DND-41 (cell line): ENCODE measurements around the gene ZBED6.
"Not testable (repeated sequence)": the region's sequence is repeated elsewhere in the genome, so short reads cannot be mapped to it uniquely, and the experiment has no call there.

Experiments
- ATAC-seq: fragments of 200-7000 bp; cut with Tn5 transposase; 3 replicates; pipeline ENCODE4 v1.9.1; 2021; ENCODE audit warnings: low read depth; ENCODE audit not compliant: insufficient read depth
- DNase-seq: peaks from one replicate; pipeline ENCODE4 v3.0.0-alpha.2; 2020
- H2AFZ ChIP-seq: 2 replicates; pipeline ENCODE4 v1.6.0; 2012; ENCODE audit warnings: low read depth, low read length
- H3K27ac ChIP-seq: 2 replicates; pipeline ENCODE4 v1.5.1; 2012; ENCODE audit warnings: low read length, inconsistent platforms
- H3K27me3 ChIP-seq: fragments of 200-600 bp; sonication (generic); 2 replicates; pipeline ENCODE4 v1.6.0; 2012; ENCODE audit warnings: low read length, mild to moderate bottlenecking, inconsistent platforms; ENCODE audit not compliant: insufficient read depth, poor library complexity
- H3K36me3 ChIP-seq: 2 replicates; pipeline ENCODE4 v1.5.1; 2012; ENCODE audit warnings: low read length, inconsistent platforms; ENCODE audit not compliant: insufficient read depth
- H3K4me1 ChIP-seq: 2 replicates; pipeline ENCODE4 v1.5.1; 2012; ENCODE audit warnings: mild to moderate bottlenecking, low read length; ENCODE audit not compliant: insufficient read depth
- H3K4me2 ChIP-seq: 2 replicates; pipeline ENCODE4 v1.6.0; 2012; ENCODE audit warnings: mild to moderate bottlenecking, moderate library complexity, low read length, inconsistent platforms; ENCODE audit not compliant: insufficient read depth
- H3K4me3 ChIP-seq, 2 experiments: fragments of 200-600 bp in 1 of 2; shearing (Covaris generic) in 1 of 2; 2 replicates each; pipeline ENCODE4 v1.5.1; 2012 to 2016; ENCODE audit warnings: inconsistent platforms in 2 of 2, low read length in 2 of 2, mild to moderate bottlenecking in 2 of 2, low read depth in 1 of 2, moderate library complexity in 1 of 2
- H3K79me2 ChIP-seq: 2 replicates; pipeline ENCODE4 v1.6.0; 2012; ENCODE audit warnings: low read length, inconsistent platforms; ENCODE audit not compliant: insufficient read depth
- H3K9ac ChIP-seq: 2 replicates; pipeline ENCODE4 v1.6.0; 2012; ENCODE audit warnings: low read depth, mild to moderate bottlenecking, inconsistent platforms, low read length, moderate library complexity
- H3K9me3 ChIP-seq: 2 replicates; pipeline ENCODE4 v1.5.1; 2012; ENCODE audit warnings: low read length, moderate library complexity, mild to moderate bottlenecking, inconsistent platforms; ENCODE audit not compliant: insufficient read depth, severe bottlenecking
- H4K20me1 ChIP-seq: 2 replicates; pipeline ENCODE4 v1.6.0; 2012; ENCODE audit warnings: low read length; ENCODE audit not compliant: insufficient read depth
- CTCF ChIP-seq: IDR thresholded peaks from 2 replicates; pipeline ENCODE4 v1.5.1; 2012; ENCODE audit warnings: borderline replicate concordance, low read length, moderate library complexity, mild to moderate bottlenecking; ENCODE audit not compliant: poor library complexity, severe bottlenecking; ENCODE audit errors: extremely low read depth
- EZH2 ChIP-seq: IDR thresholded peaks from 3 replicates; pipeline ENCODE4 v1.6.1; 2012; ENCODE audit warnings: borderline replicate concordance, low read depth, mild to moderate bottlenecking, moderate library complexity, low read length, inconsistent platforms; ENCODE audit not compliant: severe bottlenecking

Gene ZBED6

DNA sequence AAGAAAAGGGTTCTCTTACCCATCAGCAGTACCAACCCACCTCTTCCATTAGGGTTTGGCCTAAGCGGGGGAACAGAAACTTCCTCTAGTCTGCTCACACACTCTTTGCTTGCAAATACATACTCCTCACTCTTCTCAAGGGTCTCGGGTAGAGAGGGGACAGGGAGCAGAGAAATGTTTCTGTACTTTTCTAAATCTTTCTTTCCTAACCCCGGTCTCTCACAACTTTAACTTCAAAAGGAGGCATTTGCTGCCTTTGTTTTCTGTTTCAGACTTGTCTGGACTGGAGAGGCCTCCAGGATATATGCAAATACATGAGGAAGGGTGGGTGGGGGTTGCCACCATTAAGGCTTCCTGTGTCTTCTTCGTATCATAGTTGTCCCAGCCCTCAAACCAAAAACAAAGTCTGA lies 41.0 kb upstream of the ZBED6 start:
- peak overlapping the region; percentile 58 for H3K27ac ChIP-seq
- H2AFZ ChIP-seq, result peak overlapping the region; percentile 75
- TF ChIP-seq EZH2 (no peak), CTCF (no peak)
- no peaks in the 10 kb centered on the region for H3K9me3 ChIP-seq
- H3K36me3 ChIP-seq, result no peaks in the 10 kb centered on the region
- H3K79me2 ChIP-seq, result no peaks in the 10 kb centered on the region
- no peak overlapping the region for H3K4me2 ChIP-seq
- ATAC-seq, result peak; percentile 79
- H3K4me1 ChIP-seq, result peaks cover 13% of the 10 kb centered on the region
- H3K27me3 ChIP-seq, result no peaks in the 10 kb centered on the region
- no peaks in the 10 kb centered on the region for H4K20me1 ChIP-seq
- peak; percentile 48 for DNase-seq
- no peak overlapping the region for H3K4me3 ChIP-seq
- H3K9ac ChIP-seq, result peak overlapping the region; percentile 24; the same call in 1 of the 2 replicates

DNA sequence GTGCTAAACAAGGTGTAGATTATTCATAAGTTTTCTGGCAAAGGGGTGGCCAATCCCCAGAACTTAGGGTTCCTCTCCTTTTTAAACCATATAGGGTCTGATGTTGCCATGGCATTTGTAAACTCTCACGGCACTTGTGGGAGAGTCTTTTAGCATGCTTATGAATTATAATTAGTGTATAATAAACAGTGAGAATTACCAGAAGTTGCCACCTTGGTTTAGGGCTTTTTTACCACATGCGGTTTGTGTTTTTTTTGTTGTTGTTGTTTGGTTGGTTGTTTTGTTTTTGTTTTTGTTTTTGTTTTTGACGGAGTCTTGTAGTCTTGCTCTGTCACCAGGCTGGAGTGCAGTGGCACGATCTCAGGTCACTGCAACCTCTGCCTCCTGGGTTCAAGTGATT lies 39.4 kb upstream of the ZBED6 start:
- H2AFZ ChIP-seq, result no peak overlapping the region
- no peak overlapping the region for H3K9ac ChIP-seq
- DNase-seq, result no peak
- TF ChIP-seq EZH2, result no peak
- TF ChIP-seq CTCF, result no peak
- no peaks in the 10 kb centered on the region for H3K79me2 ChIP-seq
- no peak overlapping the region for H3K4me3 ChIP-seq
- no peaks in the 10 kb centered on the region for H4K20me1 ChIP-seq
- H3K27ac ChIP-seq, result no peak overlapping the region
- peaks cover 13% of the 10 kb centered on the region for H3K4me1 ChIP-seq
- H3K4me2 ChIP-seq, result no peak overlapping the region
- no peaks in the 10 kb centered on the region for H3K36me3 ChIP-seq
- no peaks in the 10 kb centered on the region for H3K9me3 ChIP-seq
- H3K27me3 ChIP-seq, result no peaks in the 10 kb centered on the region
- ATAC-seq, result no peak

- not testable (repeated sequence) for H3K27ac ChIP-seq, DNase-seq, H3K4me3 ChIP-seq, H3K9ac ChIP-seq, H4K20me1 ChIP-seq, H3K9me3 ChIP-seq, ATAC-seq, H3K79me2 ChIP-seq, H3K4me2 ChIP-seq, H3K27me3 ChIP-seq, H3K36me3 ChIP-seq, H2AFZ ChIP-seq
- peaks cover 19% of the 10 kb centered on the region for H3K4me1 ChIP-seq
Observed at GRCh38 chr1:203758749-203759148, 36.7 kb upstream of the ZBED6 start.

- Histone ChIP-seq H3K4me1 (peaks cover 24% of the 10 kb centered on the region), H3K4me3 (no peak overlapping the region), H3K27ac (no peak overlapping the region), H4K20me1 (no peaks in the 10 kb centered on the region), H3K27me3 (no peaks in the 10 kb centered on the region), H2AFZ (no peak overlapping the region), H3K9ac (no peak overlapping the region), H3K4me2 (no peak overlapping the region), H3K9me3 (no peaks in the 10 kb centered on the region), H3K79me2 (peaks cover 5% of the 10 kb centered on the region), H3K36me3 (no peaks in the 10 kb centered on the region)
- no peak for TF ChIP-seq EZH2
- no peak for TF ChIP-seq CTCF
- no peak for ATAC-seq
- no peak for DNase-seq
Observed at GRCh38 chr1:203760506-203760905, 34.9 kb upstream of the ZBED6 start.

DNA sequence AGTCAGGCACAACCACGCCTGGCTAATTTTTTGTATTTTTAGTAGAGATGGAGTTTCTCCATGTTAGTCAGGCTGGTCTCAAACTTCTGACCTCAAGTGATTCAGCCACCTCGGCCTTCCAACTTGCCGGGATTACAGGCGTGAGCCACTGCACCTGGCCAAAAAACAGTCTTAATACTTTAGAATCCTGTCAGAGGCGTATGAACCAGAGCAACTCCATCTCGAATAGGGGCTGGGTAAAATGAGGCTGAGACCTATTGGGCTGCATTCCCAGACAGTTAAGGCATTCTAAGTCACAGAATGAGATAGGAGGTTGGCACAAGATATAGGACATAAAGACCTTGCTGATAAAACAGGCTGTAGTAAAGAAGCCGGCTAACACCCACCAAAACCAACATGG lies 33.5 kb upstream of the ZBED6 start:
- not testable (repeated sequence) for H3K9ac ChIP-seq, H3K27ac ChIP-seq, H3K36me3 ChIP-seq, H3K9me3 ChIP-seq, H3K4me3 ChIP-seq, H3K4me2 ChIP-seq, H4K20me1 ChIP-seq, ATAC-seq, DNase-seq, H2AFZ ChIP-seq, H3K27me3 ChIP-seq
- H3K79me2 ChIP-seq, result peaks cover 13% of the 10 kb centered on the region
- H3K4me1 ChIP-seq, result peaks cover 38% of the 10 kb centered on the region
